Measurements from ENCODE around the gene ST6GALNAC3. TPM values are rescaled to one million over a fixed set of nuclear protein-coding genes. Genes with fewer than 3 reads are reported as not detected.

Gene ST6GALNAC3
- polyA plus RNA-seq, 1 donor (not counting 4 experiments of a cell fraction or from before 2014, with no cell fraction given), result 0.08 TPM

GRCh38 chr1:76079475-76080227, 5.1 kb downstream of the ST6GALNAC3 start:
- no peak overlapping the region for H2AFZ ChIP-seq (ENCODE audit: control insufficient read depth, low read length)
- H3K79me2 ChIP-seq (ENCODE audit: control insufficient read depth, insufficient read depth, low read length), result no peaks in the 10 kb centered on the region
- no peak overlapping the region for H3K9ac ChIP-seq (ENCODE audit: control insufficient read depth, extremely low read depth, insufficient read depth, low read length)
- no peak overlapping the region for H3K4me3 ChIP-seq (ENCODE audit: control insufficient read depth in 2 of 3, extremely low read depth in 1 of 3, insufficient read depth in 2 of 3, low read depth in 1 of 3, low read length in 3 of 3)
- no peak overlapping the region for H3K27ac ChIP-seq (ENCODE audit: control insufficient read depth, insufficient read depth, low read length)
- no peaks in the 10 kb centered on the region for H3K9me1 ChIP-seq (ENCODE audit: control insufficient read depth, extremely low read depth, insufficient read depth, low read length)
- dilution Hi-C loops (cut with MboI; ENCODE audit: extremely low pct_ligation_motif_present, low sequenced_read_pairs), result no loop called here
- TF ChIP-seq, protein P1, sequence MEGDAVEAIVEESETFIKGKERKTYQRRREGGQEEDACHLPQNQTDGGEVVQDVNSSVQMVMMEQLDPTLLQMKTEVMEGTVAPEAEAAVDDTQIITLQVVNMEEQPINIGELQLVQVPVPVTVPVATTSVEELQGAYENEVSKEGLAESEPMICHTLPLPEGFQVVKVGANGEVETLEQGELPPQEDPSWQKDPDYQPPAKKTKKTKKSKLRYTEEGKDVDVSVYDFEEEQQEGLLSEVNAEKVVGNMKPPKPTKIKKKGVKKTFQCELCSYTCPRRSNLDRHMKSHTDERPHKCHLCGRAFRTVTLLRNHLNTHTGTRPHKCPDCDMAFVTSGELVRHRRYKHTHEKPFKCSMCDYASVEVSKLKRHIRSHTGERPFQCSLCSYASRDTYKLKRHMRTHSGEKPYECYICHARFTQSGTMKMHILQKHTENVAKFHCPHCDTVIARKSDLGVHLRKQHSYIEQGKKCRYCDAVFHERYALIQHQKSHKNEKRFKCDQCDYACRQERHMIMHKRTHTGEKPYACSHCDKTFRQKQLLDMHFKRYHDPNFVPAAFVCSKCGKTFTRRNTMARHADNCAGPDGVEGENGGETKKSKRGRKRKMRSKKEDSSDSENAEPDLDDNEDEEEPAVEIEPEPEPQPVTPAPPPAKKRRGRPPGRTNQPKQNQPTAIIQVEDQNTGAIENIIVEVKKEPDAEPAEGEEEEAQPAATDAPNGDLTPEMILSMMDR (optimal IDR thresholded peaks at IDR 0.05 in 1 of 3, IDR thresholded peaks at IDR 0.05 in 1 of 3, conservative IDR thresholded peaks at IDR 0.05 in 1 of 3; ENCODE audit: extremely low read depth in 1 of 3, insufficient read depth in 2 of 3, low read length in 3 of 3), result no peak
- no peak for TF ChIP-seq EZH2 (IDR thresholded peaks at IDR 0.05; ENCODE audit: low read length)
- no peaks in the 10 kb centered on the region for H3K4me1 ChIP-seq (ENCODE audit: control insufficient read depth, extremely low read depth, insufficient read depth, low read length)
- DNase-seq (ENCODE audit: low read depth, low spot score) (no peak), FAIRE-seq (no peak)
- H3K9me3 ChIP-seq (ENCODE audit: control insufficient read depth, low read depth, low read length), result no peaks in the 10 kb centered on the region
- no peaks in the 10 kb centered on the region for H3K27me3 ChIP-seq (ENCODE audit: control insufficient read depth, extremely low read depth, insufficient read depth, low read length)
- no peak overlapping the region for H3K4me2 ChIP-seq (ENCODE audit: control insufficient read depth, extremely low read depth, insufficient read depth, low read depth, low read length)
- H3K36me3 ChIP-seq (ENCODE audit: control insufficient read depth in 2 of 2, extremely low read depth in 1 of 2, insufficient read depth in 2 of 2, low read length in 2 of 2), result no peaks in the 10 kb centered on the region
- H4K20me1 ChIP-seq (ENCODE audit: control insufficient read depth, extremely low read depth, insufficient read depth, low read length), result no peaks in the 10 kb centered on the region

DNA sequence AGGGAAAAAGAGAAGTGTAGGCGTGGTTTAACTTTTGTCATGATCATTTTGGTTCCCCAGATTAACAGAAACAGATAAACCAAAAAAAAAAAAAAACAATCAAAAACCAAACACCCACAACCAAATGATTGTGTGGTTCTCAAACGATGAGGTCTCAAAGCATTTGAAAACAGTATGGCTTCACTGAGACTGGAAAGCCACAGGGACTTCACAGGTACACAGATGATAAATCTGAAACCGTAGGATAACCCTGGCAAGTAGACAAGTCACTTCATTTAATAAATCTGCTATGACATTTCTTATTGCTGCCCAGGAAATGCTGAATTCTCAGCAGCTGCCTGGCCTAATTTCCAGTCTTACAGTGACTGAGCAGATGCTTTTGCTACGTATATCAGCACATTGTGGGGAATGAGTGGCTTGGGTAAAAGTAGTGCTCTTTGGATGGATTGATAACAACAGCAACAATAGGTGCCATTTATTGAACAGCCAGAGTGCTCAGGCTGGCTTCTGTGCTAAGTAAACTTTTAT, 6.1 kb downstream of the ST6GALNAC3 start:
- DNase-seq (ENCODE audit: low read depth, low spot score) (no peak), FAIRE-seq (no peak)
- no peaks in the 10 kb centered on the region for H4K20me1 ChIP-seq (ENCODE audit: control insufficient read depth, extremely low read depth, insufficient read depth, low read length)
- H3K27me3 ChIP-seq (ENCODE audit: control insufficient read depth, extremely low read depth, insufficient read depth, low read length), result no peaks in the 10 kb centered on the region
- no peaks in the 10 kb centered on the region for H3K4me1 ChIP-seq (ENCODE audit: control insufficient read depth, extremely low read depth, insufficient read depth, low read length)
- no peak overlapping the region for H3K9ac ChIP-seq (ENCODE audit: control insufficient read depth, extremely low read depth, insufficient read depth, low read length)
- dilution Hi-C loops (cut with MboI; ENCODE audit: extremely low pct_ligation_motif_present, low sequenced_read_pairs), result no loop called here
- no peaks in the 10 kb centered on the region for H3K36me3 ChIP-seq (ENCODE audit: control insufficient read depth in 2 of 2, extremely low read depth in 1 of 2, insufficient read depth in 2 of 2, low read length in 2 of 2)
- H3K9me1 ChIP-seq (ENCODE audit: control insufficient read depth, extremely low read depth, insufficient read depth, low read length), result no peaks in the 10 kb centered on the region
- no peak overlapping the region for H3K27ac ChIP-seq (ENCODE audit: control insufficient read depth, insufficient read depth, low read length)
- TF ChIP-seq EZH2 (IDR thresholded peaks at IDR 0.05; ENCODE audit: low read length), result no peak
- TF ChIP-seq, protein P1 (optimal IDR thresholded peaks at IDR 0.05 in 1 of 3, IDR thresholded peaks at IDR 0.05 in 1 of 3, conservative IDR thresholded peaks at IDR 0.05 in 1 of 3; ENCODE audit: extremely low read depth in 1 of 3, insufficient read depth in 2 of 3, low read length in 3 of 3), result no peak
- H2AFZ ChIP-seq (ENCODE audit: control insufficient read depth, low read length), result no peak overlapping the region
- H3K4me2 ChIP-seq (ENCODE audit: control insufficient read depth, extremely low read depth, insufficient read depth, low read depth, low read length), result no peak overlapping the region
- H3K79me2 ChIP-seq (ENCODE audit: control insufficient read depth, insufficient read depth, low read length), result no peaks in the 10 kb centered on the region
- H3K9me3 ChIP-seq (ENCODE audit: control insufficient read depth, low read depth, low read length), result no peaks in the 10 kb centered on the region
- H3K4me3 ChIP-seq (ENCODE audit: control insufficient read depth in 2 of 3, extremely low read depth in 1 of 3, insufficient read depth in 2 of 3, low read depth in 1 of 3, low read length in 3 of 3), result no peak overlapping the region

Measured in keratinocyte (primary cell).